A549 (cell line): ENCODE measurements around the gene RIMS1. TPM values are rescaled to one million over a fixed set of nuclear protein-coding genes. Genes with fewer than 3 reads are reported as not detected.

Experiments used
- ATAC-seq, 2 experiments: fragments of 200-7000 bp in 1 of 2; fragments of >200 bp in 1 of 2; cut with Nextera tagmentation in 1 of 2; cut with Tn5 transposase in 1 of 2; 3 replicates each; pipeline versions ENCODE4 v1.8.0 to v1.9.1; 2018 to 2020; ENCODE audit warnings: mild to moderate bottlenecking in 1 of 2, moderate library complexity in 1 of 2
- CTCF ChIA-PET: fragments of 300-600 bp; sonication (Branson Sonifier 250); formaldehyde crosslinking; extraction: SDS; loops from one replicate; lab custom pipeline; 2021; ENCODE audit warnings: antibody characterized with exemption, inconsistent platforms; lab: Yijun Ruan, JAX
- POLR2A ChIA-PET: fragments of 350-600 bp; formaldehyde crosslinking; extraction: SDS; loops from one replicate; lab custom pipeline; 2021; ENCODE audit warnings: antibody characterized with exemption, inconsistent platforms; lab: Yijun Ruan, JAX
- DNase-seq, 2 experiments: peaks; one replicate each; pipeline versions ENCODE4 v3.0.0 to v3.0.0-alpha.2; 2011 to 2016; ENCODE audit warnings: low read depth in 1 of 2, low spot score in 1 of 2
- FAIRE-seq: peaks from 2 replicates; lab custom pipeline; 2011; peaks lifted over from hg19 to GRCh38; lab: Jason Lieb, UNC
- H3K27ac ChIP-seq, 2 experiments: fragments of >200 bp; sonication (Bioruptor Twin); formaldehyde crosslinking; 3 replicates each; pipeline ENCODE4 v1.5.1; 2016 to 2017
- H3K4me1 ChIP-seq: fragments of >200 bp; sonication (Bioruptor Twin); formaldehyde crosslinking; 3 replicates; pipeline ENCODE4 v1.6.1; 2016
- H3K4me2 ChIP-seq: fragments of >200 bp; sonication (Bioruptor Twin); formaldehyde crosslinking; 3 replicates; pipeline ENCODE4 v1.6.1; 2016
- H3K4me3 ChIP-seq: fragments of >200 bp; sonication (Bioruptor Twin); formaldehyde crosslinking; 3 replicates; pipeline ENCODE4 v1.5.1; 2016
- H3K9me3 ChIP-seq: fragments of >200 bp; sonication (Bioruptor Twin); formaldehyde crosslinking; 3 replicates; pipeline ENCODE4 v1.6.1; 2016
- BHLHE40 ChIP-seq: IDR thresholded peaks from 2 replicates; pipeline ENCODE4 v1.6.1; 2012; ENCODE audit warnings: low read depth, low read length, inconsistent platforms
- CBX8 ChIP-seq: fragments of 200-600 bp; sonication (generic); IDR thresholded peaks from 2 replicates; pipeline ENCODE4 v1.6.1; 2016
- HDAC2 ChIP-seq: fragments of 200-600 bp; sonication (generic); IDR thresholded peaks from 2 replicates; pipeline ENCODE4 v1.6.1; 2016
- HEYL ChIP-seq: fragments of 250-450 bp; sonication (Bioruptor Pico); IDR thresholded peaks from 2 replicates; pipeline ENCODE4 v1.8.0; 2021; ENCODE audit warnings: mild to moderate bottlenecking, moderate library complexity
- KDM1A ChIP-seq: fragments of 200-600 bp; sonication (generic); IDR thresholded peaks from 2 replicates; pipeline ENCODE4 v1.6.1; 2016; ENCODE audit warnings: low read depth, mild to moderate bottlenecking
- KDM5A ChIP-seq: fragments of 200-600 bp; sonication (generic); IDR thresholded peaks from 2 replicates; pipeline ENCODE4 v1.6.1; 2016; ENCODE audit warnings: antibody characterized with exemption, mild to moderate bottlenecking
- MAZ ChIP-seq: fragments of 150-350 bp; IDR thresholded peaks from 2 replicates; pipeline ENCODE4 v1.6.1; 2014; ENCODE audit warnings: antibody characterized with exemption, low read depth, low read length, borderline replicate concordance
- NFE2L2 ChIP-seq: fragments of 150-350 bp; conservative IDR thresholded peaks from 2 replicates; pipeline ENCODE4 v1.6.1; 2014; ENCODE audit warnings: low read length
- NR3C1 ChIP-seq: fragments of >200 bp; sonication (Bioruptor Twin); formaldehyde crosslinking; IDR thresholded peaks from 3 replicates; pipeline ENCODE4 v1.6.1; 2017
- PHF8 ChIP-seq: fragments of 200-600 bp; sonication (generic); IDR thresholded peaks from 2 replicates; pipeline ENCODE4 v1.6.1; 2016; ENCODE audit warnings: low read depth, mild to moderate bottlenecking, antibody characterized with exemption, moderate library complexity, borderline replicate concordance
- RAD21 ChIP-seq, 2 experiments: fragments of >200 bp in 1 of 2; sonication (Bioruptor Twin) in 1 of 2; formaldehyde crosslinking in 1 of 2; IDR thresholded peaks in 1 of 2; conservative IDR thresholded peaks in 1 of 2; 2 replicates in 1 of 2; 3 replicates in 1 of 2; pipeline ENCODE4 v1.6.1; 2012 to 2018; ENCODE audit warnings: inconsistent platforms in 1 of 2
- RARB ChIP-seq: fragments of 250-450 bp; sonication (Bioruptor Pico); IDR thresholded peaks from 2 replicates; pipeline ENCODE4 v1.8.0; 2021; ENCODE audit warnings: mild to moderate bottlenecking, moderate library complexity
- SMC3 ChIP-seq: fragments of >200 bp; sonication (Bioruptor Twin); formaldehyde crosslinking; IDR thresholded peaks from 3 replicates; pipeline ENCODE4 v1.6.1; 2018; ENCODE audit warnings: inconsistent platforms
- TP53 ChIP-seq: fragments of 250-450 bp; sonication (Bioruptor Pico); IDR thresholded peaks from 2 replicates; pipeline ENCODE4 v1.5.0; 2021; ENCODE audit warnings: mild to moderate bottlenecking, moderate library complexity
- ZFP36 ChIP-seq: fragments of 450-650 bp; IDR thresholded peaks from 2 replicates; pipeline ENCODE4 v1.6.1; 2014; ENCODE audit warnings: borderline replicate concordance; ENCODE audit not compliant: partially characterized antibody
- WGBS: methylation state at CpG from one replicate; pipeline ENCODE4 v1.1.6; 2017; ENCODE audit errors: missing lambda C conversion rate; 5-methylcytosine and 5-hydroxymethylcytosine counted together
- polyA plus RNA-seq, 4 experiments: library from polyadenylated mRNA; depleted of rRNA in 3 of 4; stranded (reverse); fragments of >200 nt; fragmentation: RNase III in 1 of 4; extraction: RNeasy Plus Mini Kit Qiagen cat#74134 plus additional on column Dnase treatment in 1 of 4; gene quantifications; 2 replicates in 3 of 4; 3 replicates in 1 of 4; pipeline ENCODE4 v1.2.3, GENCODE V29; 2011 to 2017
- TF ChIP-seq, protein P1 (sequence below): fragments of >200 bp; sonication (Bioruptor Twin); formaldehyde crosslinking; IDR thresholded peaks from 2 replicates; pipeline ENCODE4 v1.6.1; 2016
- TF ChIP-seq, protein P2 (sequence below): fragments of 450-650 bp; IDR thresholded peaks from 2 replicates; pipeline ENCODE4 v1.6.1; 2014; ENCODE audit warnings: antibody characterized with exemption
- TF ChIP-seq, protein P3 (sequence below): fragments of 250-450 bp; sonication (Bioruptor Pico); IDR thresholded peaks from 2 replicates; pipeline ENCODE4 v1.5.0; 2021; ENCODE audit warnings: mild to moderate bottlenecking, moderate library complexity, borderline replicate concordance
- TF ChIP-seq, protein P4 (sequence below): fragments of >200 bp; sonication (Bioruptor Twin); formaldehyde crosslinking; IDR thresholded peaks from 3 replicates; pipeline ENCODE4 v1.5.1; 2016

RIMS1 gene
- polyA plus RNA-seq, 2 of the 4 experiments (the other 2 are of a cell fraction), result 0.03 TPM; not detected in 1

DNA sequence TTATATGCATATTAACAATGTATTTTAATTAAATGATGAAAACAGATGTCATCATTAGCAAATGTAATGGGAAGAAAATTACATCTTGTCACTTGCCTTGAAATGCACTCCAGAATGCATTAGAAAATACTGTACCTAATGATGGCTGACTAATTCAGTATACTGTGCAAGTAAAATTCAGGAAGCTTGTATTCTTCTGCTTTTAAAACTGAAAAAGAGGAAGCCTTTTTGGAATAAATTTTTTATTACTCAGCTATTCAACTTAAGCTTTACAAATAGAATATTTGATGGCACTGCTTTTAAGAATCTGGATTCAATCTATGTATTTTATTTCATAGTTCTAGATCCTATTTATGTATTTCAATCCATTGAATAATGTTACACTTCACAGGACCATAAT lies 195.5 kb downstream of the RIMS1 start:
- H3K4me3 ChIP-seq, result no peak overlapping the region
- POLR2A ChIA-PET, result no interaction called here
- H3K4me1 ChIP-seq, result no peaks in the 10 kb centered on the region
- no peak overlapping the region for H3K4me2 ChIP-seq
- CTCF ChIA-PET, result no interaction called here
- H3K27ac ChIP-seq, result no peak overlapping the region
- H3K9me3 ChIP-seq, result no peaks in the 10 kb centered on the region
- no peak for ATAC-seq
- TF ChIP-seq MAZ, result no peak
- TF ChIP-seq ZFP36, result no peak
- no peak for TF ChIP-seq KDM1A
- no peak for TF ChIP-seq RARB (CRISPR knock-in tag)
- TF ChIP-seq BHLHE40, result no peak
- TF ChIP-seq NFE2L2, result no peak
- no peak for TF ChIP-seq CBX8
- no peak for TF ChIP-seq TP53
- TF ChIP-seq, protein P1, sequence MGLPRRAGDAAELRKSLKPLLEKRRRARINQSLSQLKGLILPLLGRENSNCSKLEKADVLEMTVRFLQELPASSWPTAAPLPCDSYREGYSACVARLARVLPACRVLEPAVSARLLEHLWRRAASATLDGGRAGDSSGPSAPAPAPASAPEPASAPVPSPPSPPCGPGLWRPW, result no peak
- TF ChIP-seq, all 56 proteins: peak for 0
- no peak for FAIRE-seq
- DNase-seq, result no peak

DNA sequence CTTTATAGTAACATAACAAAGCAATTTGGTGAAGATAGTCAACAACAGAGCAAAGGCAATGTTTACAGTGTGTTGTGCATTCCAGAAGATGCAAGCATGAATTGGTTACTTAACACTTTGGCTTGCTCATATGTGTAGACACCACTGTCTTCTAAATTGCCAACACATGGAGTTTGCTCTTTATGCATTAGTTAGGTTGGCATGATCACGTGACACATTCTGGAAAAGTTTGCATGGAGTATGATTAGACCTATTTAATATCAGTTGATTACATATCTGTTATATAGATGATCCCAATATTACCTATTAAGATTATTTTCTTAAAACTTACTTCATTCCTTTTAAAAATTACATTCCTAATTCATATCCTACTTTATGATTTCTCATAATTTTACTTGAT lies 197.6 kb downstream of the RIMS1 start:
- Histone ChIP-seq H3K4me2 (no peak overlapping the region), H3K4me3 (no peak overlapping the region), H3K27ac (no peak overlapping the region), H3K9me3 (no peaks in the 10 kb centered on the region), H3K4me1 (no peaks in the 10 kb centered on the region)
- ChIA-PET CTCF (no interaction called here), POLR2A (no interaction called here)
- ATAC-seq (no peak), DNase-seq (no peak), FAIRE-seq (no peak)
- WGBS, result 0% methylated on average over 1 of the region's 1 CpG
- no peak for TF ChIP-seq PHF8
- TF ChIP-seq NR3C1, result no peak
- TF ChIP-seq ZFP36, result no peak
- TF ChIP-seq HEYL (CRISPR knock-in tag), result no peak
- TF ChIP-seq KDM5A, result no peak
- TF ChIP-seq, protein P2, sequence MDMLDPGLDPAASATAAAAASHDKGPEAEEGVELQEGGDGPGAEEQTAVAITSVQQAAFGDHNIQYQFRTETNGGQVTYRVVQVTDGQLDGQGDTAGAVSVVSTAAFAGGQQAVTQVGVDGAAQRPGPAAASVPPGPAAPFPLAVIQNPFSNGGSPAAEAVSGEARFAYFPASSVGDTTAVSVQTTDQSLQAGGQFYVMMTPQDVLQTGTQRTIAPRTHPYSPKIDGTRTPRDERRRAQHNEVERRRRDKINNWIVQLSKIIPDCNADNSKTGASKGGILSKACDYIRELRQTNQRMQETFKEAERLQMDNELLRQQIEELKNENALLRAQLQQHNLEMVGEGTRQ, result peak; percentile 45
- TF ChIP-seq SMC3, result no peak
- TF ChIP-seq, protein P3, sequence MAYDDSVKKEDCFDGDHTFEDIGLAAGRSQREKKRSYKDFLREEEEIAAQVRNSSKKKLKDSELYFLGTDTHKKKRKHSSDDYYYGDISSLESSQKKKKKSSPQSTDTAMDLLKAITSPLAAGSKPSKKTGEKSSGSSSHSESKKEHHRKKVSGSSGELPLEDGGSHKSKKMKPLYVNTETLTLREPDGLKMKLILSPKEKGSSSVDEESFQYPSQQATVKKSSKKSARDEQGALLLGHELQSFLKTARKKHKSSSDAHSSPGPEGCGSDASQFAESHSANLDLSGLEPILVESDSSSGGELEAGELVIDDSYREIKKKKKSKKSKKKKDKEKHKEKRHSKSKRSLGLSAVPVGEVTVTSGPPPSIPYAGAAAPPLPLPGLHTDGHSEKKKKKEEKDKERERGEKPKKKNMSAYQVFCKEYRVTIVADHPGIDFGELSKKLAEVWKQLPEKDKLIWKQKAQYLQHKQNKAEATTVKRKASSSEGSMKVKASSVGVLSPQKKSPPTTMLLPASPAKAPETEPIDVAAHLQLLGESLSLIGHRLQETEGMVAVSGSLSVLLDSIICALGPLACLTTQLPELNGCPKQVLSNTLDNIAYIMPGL (CRISPR knock-in tag), result no peak

DNA sequence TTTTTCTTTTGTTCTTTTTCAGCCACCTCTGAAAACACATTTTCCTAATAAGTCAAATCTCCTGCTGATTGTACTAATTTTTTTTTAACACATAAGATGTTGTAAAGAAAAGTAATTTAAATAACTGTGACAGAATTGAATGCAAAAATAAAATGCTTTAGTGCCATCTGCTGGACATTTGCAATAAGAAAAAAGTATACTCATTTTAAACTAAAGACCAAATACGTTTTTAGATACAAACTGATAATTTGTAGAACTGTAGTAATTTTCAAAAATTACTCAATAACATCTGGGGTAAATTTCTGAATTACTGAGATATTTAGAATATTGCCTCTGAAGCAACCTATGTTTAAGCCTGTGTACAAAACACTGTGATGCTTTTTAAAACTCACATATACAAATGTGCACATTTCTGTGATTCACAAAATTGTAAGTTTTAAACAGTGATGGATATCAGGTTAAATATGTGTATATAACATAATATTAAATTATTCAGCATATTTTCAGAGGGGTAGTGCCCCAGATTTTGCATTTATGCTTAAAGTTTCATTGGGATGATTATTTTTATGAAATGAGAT lies 198.7 kb downstream of the RIMS1 start:
- DNase-seq (no peak), FAIRE-seq (no peak), ATAC-seq (no peak)
- no peak overlapping the region for H3K4me2 ChIP-seq
- H3K4me1 ChIP-seq, result no peaks in the 10 kb centered on the region
- H3K4me3 ChIP-seq, result no peak overlapping the region
- POLR2A ChIA-PET, result no interaction called here
- 0% methylated on average over 1 of the region's 1 CpG for WGBS
- no peaks in the 10 kb centered on the region for H3K9me3 ChIP-seq
- no peak overlapping the region for H3K27ac ChIP-seq
- TF ChIP-seq HDAC2 (no peak), RAD21 (conservative IDR thresholded peaks at IDR 0.05 in 1 of 2, IDR thresholded peaks at IDR 0.05 in 1 of 2) (peak; percentile 43 to 62), SMC3 (peak; percentile 39; the same call in 2 of the 3 replicates)
- TF ChIP-seq, protein P4, sequence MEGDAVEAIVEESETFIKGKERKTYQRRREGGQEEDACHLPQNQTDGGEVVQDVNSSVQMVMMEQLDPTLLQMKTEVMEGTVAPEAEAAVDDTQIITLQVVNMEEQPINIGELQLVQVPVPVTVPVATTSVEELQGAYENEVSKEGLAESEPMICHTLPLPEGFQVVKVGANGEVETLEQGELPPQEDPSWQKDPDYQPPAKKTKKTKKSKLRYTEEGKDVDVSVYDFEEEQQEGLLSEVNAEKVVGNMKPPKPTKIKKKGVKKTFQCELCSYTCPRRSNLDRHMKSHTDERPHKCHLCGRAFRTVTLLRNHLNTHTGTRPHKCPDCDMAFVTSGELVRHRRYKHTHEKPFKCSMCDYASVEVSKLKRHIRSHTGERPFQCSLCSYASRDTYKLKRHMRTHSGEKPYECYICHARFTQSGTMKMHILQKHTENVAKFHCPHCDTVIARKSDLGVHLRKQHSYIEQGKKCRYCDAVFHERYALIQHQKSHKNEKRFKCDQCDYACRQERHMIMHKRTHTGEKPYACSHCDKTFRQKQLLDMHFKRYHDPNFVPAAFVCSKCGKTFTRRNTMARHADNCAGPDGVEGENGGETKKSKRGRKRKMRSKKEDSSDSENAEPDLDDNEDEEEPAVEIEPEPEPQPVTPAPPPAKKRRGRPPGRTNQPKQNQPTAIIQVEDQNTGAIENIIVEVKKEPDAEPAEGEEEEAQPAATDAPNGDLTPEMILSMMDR, result peak; percentile 48
- CTCF ChIA-PET, result no interaction called here
